Inflammatory macrophage (primary cell): ENCODE results near the gene IL26.
"Not testable (repeated sequence)": the region's sequence is repeated elsewhere in the genome, so short reads cannot be mapped to it uniquely, and the experiment has no call there.

ENCODE experiments used
- DNase-seq, 2 donors: peaks; one replicate each; pipeline ENCODE4 v3.0.0-alpha.2; 2020 to 2022

Gene IL26

DNA sequence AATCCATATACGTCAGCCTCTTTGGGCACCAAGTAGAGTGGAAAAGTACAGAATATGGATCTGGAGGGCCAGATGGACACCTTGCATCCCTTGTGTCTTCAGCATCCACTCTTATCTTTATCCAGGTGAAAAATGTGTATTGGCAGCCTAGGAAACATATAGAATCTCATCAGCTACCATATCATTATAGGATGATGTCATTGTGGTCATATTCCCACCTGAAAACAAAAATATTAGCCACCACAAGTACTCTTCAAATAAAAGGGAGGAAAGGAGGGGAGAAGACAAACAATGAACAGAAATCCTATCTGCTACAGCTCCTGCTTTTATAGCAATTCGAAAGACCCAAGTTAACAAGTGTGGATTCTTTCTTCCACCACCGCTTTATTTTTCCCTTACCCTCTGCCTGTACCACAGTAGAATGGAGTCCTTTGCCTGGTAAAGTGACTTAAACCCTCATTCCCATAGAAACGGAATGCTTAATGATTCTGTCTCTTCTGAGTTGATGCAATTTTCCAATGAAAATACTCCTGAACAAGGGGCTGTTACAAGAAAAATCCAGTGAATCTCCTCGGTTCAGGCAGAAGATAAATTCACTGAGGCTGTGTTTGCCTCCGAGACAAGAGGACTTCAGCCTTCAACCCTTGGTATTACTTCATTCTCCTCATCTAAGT is 13.8 kb upstream of the IL26 start:
- no peak for DNase-seq

DNA sequence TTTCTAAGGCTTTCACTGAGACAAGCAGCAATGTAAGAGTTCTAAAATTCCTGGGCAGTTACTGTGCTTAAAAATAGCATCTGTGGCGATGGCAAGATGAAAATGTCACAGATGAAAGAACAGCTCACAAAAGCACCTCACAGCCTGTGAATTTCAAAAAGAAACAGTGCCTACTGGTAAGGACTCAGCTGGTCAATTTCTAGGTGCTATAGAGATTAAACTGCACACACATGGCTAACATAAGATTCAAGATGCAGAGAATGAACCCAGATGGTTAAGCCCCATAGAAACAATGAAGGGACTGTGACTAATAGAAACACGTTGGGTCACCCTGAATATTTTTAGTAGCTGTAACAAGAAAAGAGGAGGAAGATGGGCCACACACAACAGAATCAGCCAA is 12.0 kb upstream of the IL26 start:
- no peak for DNase-seq

GRCh38 chr12:68237078-68237477 is 11.5 kb upstream of the IL26 start:
- peak in 1 of 2 donors; percentile 35 for DNase-seq

- no peak for DNase-seq
Measured at GRCh38 chr12:68236421-68237059, 10.9 kb upstream of the IL26 start.

DNA sequence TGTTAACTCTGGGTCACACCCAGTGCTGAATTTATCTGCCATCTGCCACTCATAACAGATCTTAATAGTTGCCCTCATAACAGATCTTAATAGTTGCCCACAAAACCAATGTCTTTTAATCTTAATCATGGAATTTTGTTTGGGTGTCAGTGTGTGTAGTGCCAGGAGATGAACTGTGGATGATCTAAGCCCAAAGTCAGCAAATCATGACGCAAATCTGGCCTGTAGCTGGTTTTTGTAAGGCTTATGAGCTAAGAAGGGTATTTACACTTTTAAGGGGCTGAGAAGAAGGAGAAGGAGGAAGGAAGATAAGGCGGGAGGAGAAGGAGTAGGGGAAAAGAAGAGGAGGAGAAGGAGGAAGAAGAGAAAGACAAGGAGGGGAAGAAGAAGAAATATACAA is 10.0 kb upstream of the IL26 start:
- no peak for DNase-seq

DNA sequence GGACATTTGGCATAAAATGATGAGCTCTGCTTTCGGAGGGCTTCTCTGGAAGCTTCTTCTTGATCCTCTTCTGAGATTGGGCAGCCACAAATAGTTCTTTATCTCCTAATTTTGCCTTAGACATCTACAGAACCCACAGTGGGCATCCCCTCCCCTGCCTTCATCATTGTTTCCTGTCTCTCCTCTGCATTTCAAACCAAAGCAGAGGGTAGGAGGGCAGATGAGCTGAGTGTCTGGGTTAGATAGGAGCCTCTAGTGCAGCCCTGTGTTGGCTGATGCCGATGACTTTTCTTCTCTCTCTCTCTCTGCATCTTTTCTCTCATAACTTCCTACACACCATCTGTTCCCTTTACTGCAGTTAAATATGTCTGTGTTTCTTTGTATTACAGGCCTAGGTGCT is 8.5 kb upstream of the IL26 start:
- no peak for DNase-seq

DNA sequence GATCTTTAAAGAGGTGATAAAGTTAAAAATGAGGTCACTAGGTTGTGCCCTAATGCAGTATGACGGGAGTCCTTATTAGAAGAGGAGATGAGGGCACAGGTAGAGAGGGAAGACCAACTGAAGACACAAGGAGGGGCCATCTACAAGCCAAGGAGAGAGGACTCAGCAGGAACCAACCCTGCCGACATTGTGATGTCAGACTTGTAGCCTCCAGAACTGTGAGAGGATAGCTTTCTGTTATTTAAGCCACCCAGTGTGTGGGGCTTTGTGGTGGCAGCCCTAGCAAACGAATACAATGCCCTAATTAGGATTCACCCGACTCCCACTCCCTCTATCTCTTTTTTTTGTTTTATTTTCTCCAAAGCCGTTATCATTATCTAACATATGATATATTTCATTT is 7.9 kb upstream of the IL26 start:
- no peak for DNase-seq

- no peak for DNase-seq
Measured at GRCh38 chr12:68231691-68232090, 6.1 kb upstream of the IL26 start.

GRCh38 chr12:68231229-68231628 is 5.6 kb upstream of the IL26 start:
- no peak for DNase-seq

DNA sequence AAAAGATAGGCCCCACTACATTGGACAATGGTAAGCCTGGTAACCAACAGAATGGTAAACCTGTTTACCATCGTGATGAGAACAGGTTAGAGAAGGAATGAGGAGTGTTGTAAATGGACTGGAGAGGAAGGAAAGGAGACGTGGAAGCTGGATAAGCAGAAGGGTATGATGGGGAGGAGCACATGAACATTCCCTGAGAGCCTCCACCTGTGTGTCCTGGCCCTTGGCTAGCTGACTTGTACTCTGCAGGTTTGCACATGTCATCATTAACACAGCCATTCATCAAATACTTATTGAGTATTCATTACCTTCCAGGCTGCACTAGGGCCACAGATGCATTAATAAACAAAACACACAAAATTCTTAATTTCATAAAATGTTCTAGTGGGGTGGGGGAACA is 4.3 kb upstream of the IL26 start:
- DNase-seq, result no peak

DNA sequence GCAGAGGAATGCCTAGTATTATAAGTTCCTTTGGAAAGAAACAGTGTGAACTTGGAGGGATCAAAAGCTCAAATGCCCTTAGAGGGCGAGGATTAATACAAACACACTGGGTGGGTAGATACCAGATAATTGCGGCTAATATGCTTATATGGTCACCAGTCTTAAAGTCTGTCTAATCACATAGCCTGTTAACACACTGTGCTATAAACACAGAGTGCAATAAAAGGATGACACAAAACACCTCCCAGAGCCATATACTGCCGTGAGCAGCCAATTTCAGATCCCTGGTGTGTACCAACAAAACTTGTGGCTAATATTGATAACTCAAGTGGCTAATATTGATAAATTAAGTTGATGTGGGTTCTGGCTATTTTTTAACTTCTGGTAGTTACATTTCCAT is 1.7 kb upstream of the IL26 start:
- DNase-seq, result no peak

- DNase-seq, result no peak
Measured at GRCh38 chr12:68224613-68225285, 861 bp downstream of the IL26 start.

DNA sequence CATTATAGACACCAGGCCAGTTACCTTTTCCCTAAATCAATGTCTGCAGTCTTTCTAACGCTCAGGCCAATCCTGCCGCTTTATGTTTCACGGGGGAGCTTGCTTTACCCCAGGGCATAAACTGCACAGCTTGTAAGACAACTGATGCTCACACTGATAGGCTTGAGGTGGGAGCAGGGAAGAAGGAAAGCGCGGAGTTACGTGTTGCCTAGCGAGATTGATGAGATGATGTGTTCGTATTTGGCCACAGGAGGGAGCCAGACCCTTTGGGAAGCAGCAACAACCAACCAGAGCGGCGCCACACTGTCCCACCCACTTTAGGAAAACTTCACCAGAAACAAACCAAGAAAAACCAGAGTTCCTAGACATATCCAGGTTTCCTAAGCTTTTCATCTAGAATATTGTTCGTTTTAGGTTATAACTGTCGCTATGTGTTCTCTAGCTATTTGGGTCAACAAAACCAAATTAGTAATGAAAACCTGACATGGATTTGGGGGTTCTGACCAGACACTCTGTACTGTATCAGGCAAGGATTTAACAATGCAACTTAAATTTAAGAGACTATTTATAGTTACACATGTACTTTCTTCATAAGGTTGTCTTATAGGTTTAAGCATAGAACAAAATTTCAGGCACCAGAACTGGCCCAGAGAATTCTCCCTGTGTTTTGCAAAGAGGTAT is 2.4 kb downstream of the IL26 start:
- peak; percentile 67 to 83 for DNase-seq

DNA sequence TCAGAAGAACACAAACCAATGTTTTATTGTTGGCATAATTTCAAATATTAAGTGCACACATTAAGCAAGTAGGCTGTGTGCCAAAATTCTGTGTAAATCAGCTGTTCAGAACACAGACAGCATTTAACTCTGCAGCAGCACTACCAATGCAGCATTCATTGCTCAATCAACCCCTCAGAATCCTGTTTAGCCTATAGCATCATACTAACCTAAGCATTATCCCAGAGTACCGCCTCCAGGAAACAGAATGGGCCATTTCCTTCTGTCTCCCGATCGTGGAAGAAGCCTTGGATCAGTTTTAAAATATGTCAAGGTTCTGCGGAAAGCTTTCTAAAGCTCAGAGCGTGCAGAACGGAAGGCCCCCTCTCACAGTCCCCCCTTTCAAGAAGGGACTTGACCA is 3.3 kb downstream of the IL26 start:
- DNase-seq, result no peak

- DNase-seq, result no peak
Measured at GRCh38 chr12:68221497-68221896, 4.1 kb downstream of the IL26 start.

- no peak for DNase-seq
Measured at GRCh38 chr12:68210875-68211274, 14.7 kb downstream of the IL26 start.

DNA sequence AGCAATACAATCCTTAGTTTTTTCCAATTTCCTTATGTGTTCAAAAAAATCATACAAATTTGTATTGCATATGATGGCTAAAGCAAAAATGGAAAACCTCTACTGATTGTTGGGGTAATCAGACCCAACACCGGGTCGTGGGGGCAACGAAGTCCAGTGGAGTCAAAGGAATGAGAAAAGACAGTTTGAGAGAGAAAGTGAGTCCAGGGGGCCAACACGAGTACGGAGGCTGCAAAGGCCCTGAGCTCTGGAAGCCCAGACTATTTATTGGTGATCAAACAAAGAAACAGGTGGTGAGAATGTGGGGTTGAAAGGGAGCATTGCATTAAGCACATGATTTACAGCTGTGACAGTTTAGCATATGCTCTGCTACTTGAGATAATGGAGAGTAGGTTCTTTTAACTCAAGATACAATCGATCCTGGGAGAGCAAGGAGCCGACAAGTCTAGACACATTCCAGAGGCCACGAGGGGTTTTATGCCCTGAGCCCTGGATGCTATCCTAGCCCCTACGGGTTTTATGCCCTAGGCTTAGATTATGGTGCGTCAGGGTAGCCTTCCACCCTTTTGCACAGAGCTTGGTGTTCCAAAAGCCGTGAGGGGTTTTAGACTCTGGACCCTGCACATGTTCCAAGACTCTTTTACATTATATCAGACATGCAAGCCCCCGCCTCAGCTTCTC is 16.4 kb downstream of the IL26 start:
- not testable (repeated sequence) for DNase-seq

- no peak for DNase-seq
Measured at GRCh38 chr12:68207276-68207675, 18.3 kb downstream of the IL26 start.

DNA sequence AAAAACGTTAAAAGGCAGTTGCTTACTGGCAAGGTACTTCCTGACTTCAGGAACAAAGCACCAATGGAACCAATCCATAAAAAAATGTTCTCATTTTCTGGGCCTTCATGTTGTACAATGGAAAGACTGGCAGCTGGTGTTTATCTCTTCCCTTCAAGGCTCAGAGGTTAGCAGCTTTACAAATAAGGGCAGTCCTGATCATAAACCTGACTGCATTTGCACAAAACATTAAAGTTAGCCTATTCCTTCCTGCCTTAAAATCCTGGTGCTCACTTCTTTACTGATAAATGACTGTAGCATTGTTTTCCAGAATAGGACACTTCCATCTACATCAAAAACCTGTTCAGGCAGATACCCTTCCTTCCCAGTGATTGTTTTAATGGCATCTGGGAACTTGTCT is 19.2 kb downstream of the IL26 start:
- DNase-seq, result no peak

- DNase-seq, result no peak
Measured at GRCh38 chr12:68203460-68203875, 22.1 kb downstream of the IL26 start.

DNA sequence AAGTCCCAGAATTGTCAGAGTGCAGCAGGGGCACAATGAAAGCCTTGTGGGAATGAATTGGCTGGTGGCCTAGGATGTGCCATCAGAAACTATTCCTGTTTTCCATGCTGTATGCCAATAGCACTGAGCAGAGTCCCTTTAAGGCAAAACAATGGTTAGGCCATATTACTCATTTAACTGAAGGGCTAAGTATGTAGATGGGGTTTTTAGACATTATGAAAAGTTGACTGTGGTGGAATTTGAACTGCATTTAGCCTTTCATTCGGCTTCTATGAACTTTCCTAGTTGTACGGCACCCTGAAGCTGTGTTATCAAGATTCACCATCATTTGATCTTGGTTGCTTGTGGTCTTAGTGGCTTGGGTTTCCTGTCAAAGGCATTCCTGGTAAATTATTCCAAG is 24.8 kb downstream of the IL26 start:
- no peak for DNase-seq

GRCh38 chr12:68199127-68199526 is 26.5 kb downstream of the IL26 start:
- no peak for DNase-seq

DNA sequence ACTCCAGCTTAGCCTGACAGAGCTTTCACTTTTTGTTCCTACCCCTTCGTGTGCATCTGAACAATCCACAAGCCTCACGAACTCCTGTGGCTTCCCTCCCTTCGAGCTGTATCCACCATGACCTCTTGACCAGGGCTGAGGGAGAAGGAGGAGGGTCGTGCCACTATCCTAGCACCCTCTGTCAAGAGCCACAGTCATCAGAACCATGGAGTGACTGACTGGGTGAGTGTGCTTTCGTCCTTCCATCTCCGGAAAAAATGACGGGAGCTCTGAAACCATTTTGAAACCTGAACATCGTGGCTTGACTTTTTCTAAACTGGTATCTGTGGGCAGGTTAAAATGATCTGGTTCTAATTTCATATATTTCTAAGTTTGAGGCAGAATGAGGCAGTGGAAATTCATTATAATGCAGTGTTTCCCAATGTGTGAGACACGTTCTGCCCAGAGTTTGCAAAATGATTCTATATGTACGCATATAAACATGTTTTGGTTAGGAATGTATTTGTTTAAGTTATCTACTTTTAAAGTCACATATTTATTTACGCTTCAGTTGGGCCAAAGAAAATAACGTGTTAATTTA is 27.0 kb downstream of the IL26 start:
- no peak for DNase-seq
